HG02759 (cell line): ENCODE results near the gene GPR65.

Experiments used
- ATAC-seq: cut with Tn5 transposase; IDR thresholded peaks from one replicate; pipeline ENCODE4 v1.9.1; 2021; ENCODE audit warnings: mild to moderate bottlenecking, moderate library complexity; ENCODE audit not compliant: unreplicated experiment

GPR65 gene

DNA sequence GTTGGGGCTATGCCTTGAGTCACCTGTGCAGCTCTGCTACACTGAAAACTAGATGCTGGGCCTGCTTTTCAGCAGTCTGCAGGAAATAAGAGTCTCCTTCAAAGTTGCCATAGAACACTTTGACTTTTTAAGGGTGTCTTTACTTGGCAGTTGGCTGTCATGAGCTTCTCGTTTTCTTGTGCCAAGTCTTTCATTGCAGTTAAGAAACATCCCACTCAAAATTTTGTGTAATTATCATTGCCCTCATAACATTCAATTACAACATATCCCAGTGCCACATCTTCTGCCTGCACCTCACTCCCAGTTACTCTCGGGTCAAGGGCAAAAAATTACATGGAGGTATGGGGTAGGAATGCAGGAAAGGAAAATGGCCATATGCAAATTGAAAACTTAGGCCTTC is 29.1 kb downstream of the GPR65 start:
- no peak for ATAC-seq

DNA sequence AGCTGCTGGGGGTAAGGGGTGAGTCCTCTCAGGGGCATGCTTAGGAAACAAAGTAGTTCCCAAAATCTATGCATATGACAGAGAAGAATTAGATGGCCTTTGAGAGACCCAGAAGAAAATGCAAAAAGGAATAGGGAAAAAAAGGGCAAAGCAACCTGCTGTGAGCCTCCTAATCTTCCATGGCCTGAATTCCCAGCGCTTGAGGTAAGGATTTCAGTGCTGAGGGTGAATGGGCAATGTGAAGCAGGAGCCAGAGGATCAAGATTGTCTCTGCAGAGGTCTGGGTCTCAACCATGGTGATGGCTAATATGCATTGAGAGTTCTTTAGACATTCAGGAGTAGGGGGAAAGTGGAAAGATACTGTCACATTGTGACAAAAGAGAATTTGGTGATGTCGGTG is 31.5 kb downstream of the GPR65 start:
- ATAC-seq, result no peak

DNA sequence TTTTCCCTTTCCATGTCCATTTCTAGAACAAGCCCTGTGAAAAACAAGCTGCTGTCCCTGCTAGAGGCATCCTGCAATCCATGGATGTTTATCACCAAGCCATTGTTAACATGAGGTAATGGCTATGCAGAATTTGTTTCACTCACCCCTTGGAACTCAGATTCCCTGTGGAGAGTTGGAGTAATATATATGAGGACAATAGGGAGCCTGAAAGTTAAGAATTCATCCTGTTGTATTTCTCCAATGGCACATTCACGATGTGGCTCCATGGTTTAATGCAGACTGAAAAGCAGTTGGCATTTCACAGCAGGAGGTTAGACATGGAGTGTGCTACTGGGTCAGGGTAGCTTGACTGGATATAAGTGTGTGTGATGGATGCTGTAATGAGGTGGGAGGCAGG is 32.4 kb downstream of the GPR65 start:
- ATAC-seq, result no peak

DNA sequence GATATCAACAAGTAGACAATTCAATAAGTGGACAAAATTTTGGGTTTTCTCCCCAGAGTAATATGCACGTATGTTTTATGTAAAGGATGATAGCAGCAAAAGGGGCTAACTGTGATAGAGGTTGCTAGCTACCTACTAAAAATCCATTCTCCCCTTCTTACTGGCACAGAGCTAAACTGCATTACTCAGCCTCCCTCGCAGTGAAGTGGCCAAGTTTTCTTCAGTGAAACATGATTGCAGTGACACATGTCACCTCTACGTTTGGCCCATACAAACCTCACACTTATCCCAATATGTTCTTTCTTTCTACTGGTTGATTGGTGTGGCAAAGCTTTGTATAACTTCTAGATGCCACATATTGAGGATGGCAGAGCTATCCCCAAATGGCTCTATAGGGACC is 34.3 kb downstream of the GPR65 start:
- no peak for ATAC-seq

DNA sequence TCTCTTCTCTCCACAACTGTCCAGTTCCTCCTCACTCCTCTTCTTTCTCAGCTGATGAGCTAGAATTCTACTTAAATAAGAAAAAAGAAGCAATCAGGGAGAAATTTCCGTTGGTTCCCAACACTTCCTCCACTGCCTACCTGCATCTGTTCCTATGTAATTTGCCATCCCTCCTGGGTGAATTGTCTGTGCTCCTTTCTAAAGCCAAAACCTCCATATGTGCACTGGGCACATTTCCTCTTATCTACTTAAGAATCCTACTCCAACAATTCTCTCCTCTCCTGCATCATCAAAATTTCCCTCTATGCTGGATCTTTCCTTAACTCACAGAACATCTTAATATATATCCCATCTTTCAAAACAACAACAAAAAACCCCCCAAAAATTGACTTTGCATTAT is 35.2 kb downstream of the GPR65 start:
- no peak for ATAC-seq

DNA sequence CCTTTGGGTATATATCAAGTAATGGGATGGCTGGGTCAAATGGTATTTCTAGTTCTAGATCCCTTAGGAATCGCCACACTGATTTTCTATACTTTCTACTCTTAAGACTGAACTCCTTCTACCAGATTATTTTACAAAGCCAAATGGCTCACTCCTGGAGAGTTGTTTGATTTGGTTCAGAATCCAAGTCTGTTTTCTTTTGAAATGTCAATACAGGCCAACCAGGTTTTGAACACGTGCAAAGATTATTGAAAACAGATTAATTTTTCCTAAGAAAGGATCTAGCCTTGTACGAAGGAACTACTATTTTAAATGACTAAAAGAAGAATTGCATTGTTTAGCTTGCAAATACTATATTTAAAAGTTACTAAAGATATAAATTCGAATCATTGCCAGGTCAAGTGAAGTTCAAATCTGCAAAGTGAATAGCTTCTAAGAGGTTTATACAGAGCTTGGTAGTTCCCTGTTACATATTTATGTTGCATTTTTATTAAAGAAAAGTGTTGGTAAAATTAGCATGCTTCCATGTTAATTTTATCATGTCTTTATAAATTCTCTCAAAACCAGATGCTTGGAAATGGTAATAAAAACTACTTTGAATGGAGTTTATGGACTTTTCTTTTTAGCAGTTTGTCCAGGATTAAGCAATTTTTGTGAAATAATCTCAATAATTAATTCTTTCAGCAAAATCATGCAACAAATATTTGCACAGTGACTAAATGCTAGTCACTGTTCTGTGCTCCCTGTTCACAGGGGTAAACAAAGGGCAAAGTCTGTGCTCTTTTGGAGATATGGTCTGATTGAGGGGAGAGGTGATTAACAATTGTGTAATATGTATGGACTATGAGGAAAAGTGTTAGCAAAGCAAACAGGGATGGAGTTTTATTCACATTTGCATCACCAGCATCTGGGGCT is 38.9 kb downstream of the GPR65 start:
- ATAC-seq, result no peak

DNA sequence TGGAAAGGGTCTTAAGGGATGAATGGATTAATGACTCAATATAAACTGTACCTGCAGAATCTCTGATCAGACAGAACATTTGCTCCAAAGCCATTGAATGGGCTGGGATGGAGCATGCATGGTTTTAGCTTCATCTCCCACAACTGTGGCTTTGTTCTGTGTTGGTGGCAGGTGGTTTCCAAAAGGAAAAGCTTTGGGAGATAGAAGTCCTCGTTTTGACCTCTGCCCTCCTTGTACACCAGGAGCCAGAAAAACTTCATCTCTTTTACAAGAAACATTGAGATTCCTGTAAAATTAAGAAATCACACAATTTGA is 39.5 kb downstream of the GPR65 start:
- ATAC-seq, result peak; percentile 13

DNA sequence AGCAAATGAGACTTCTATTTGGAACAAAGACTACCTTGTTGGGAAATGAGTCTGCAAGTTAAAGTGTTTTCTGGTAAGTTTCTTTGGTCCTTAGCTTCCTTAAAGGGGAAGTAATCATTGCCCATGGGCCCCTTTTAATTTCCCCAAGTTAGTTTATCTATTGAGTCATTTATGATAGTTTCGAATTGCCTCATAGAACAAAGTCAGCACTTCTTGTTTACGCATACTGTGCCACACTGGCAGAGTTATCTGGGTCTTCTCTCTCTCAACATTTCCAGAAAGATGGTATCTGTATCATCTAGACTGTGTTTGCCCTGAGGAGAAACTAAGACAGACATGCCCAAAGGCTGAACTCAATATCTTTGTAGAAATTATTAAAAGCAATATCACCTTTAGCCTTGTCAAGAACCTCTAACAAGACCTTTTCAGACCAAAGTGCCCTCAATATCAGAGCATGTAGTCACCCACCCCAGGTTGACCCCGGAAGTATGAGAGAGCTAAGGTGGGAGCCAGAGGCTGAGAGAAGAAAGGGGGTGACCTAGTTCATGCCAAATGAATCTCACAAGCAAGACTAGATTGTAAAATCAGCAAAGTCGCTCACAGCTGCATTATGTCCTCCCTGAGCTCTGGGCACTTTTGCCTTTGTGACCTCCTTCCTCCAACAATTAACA is 40.0 kb downstream of the GPR65 start:
- peak; percentile 97 for ATAC-seq

DNA sequence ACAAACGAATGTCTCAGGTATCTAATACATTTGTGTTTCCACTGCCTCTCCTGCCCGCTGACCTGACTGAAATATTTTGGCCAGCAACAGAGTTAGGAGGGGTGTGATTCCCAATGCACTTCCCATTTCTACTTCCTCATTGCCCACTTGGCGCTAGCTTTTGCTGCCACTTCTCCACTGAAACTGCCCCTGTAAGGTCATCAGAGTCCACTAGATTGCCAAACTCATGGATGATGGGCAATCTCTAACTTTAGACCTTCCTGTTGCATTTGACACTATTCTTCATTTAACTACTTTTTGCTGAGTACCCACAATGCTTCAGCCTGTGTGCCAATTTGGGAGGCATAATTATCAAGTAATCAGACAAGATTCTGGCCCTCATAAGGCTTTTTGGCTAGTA is 40.8 kb downstream of the GPR65 start:
- no peak for ATAC-seq

DNA sequence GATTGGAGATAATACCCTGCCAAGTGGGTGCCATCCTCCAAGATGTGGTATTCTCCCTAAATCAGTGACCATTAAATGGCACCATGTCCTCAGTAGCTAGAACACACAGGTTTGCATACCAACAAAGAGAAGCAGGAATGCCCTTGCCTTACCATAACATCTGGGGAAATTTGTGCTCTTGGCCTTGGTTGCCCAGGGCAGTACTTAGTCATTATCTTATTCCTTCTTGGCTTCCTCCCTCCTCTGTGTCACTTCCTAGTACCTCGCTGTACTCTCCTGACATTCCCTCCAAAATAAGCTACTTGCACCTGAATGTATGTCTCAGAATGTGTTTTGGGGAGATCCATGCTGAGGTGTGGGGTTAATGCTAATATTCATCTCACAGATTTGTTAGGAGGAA is 43.4 kb downstream of the GPR65 start:
- no peak for ATAC-seq

DNA sequence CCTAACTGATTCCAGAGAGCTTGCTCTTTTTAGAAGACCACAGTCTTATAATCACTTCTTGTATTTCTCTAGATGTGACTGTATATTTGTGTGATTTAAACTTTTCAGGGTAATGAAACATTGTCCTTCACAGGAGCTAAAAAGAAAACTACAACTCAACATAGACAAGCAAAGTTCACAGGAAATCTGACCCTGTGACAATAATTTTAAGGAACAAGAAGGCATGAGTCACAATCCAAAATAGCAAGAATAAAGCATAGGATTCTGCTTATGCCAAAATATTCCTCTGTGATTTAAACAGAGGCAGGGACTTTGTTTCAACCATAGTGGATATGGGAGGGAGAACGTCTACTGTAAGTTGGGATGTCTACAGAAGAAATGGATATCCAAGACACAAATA is 44.3 kb downstream of the GPR65 start:
- ATAC-seq, result no peak

DNA sequence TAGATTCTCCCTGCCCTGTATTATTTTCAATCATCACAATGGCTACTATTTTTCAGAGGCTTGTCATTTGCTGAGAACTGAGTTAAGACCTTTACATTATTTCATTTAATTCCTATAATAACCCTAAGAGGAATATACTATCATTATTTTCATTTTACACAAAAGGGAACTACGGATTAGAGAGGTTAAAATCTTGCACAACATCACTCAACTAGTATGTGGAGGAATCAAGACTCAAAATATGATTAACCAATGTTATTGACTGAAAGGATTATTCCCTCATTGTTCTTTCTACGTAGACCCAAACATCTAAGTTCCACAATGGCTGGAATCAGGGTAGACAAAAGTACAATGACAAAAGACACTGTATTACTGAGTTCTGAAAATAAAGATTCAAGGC is 45.0 kb downstream of the GPR65 start:
- ATAC-seq, result no peak

DNA sequence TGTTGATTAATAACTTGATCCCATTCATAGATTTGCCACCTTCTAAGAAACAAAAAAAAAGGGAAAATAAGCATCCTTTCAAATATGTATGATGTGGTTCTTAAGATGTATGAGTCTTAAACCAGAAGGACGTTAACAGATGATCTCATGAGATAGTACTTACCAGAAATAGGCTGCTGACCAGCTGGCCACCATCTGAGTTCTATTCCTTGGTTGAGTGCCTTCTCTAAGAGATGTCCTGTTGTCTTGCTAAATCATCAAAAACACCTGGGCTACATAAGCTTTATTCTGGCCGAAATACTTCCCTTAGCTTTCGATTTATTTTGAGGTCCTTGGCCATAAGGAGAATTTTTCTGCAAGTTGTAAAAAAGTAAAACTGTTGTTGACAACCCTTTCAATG is 55.6 kb downstream of the GPR65 start:
- no peak for ATAC-seq

DNA sequence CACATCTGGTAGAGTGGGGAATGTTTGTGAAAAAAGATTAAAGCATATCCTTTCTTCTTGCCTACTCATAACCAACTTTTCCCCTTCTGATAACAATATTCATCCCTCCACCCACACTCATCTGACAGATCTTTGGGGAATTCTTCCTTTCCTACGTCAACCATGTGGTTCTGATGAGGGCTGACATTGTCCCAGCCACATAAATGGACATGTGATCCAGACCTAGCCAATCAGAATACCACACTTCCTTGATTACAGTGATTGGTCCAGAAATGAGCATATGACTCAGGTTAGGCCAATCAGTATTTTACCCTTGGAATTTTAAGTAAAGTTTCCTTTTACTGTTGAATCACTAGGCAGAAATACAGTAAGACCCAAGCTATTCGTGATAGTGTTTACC is 58.9 kb downstream of the GPR65 start:
- ATAC-seq, result peak; percentile 40
